ENCODE measurements around the gene SYCP2.
"Not testable (repeated sequence)": the region's sequence is repeated elsewhere in the genome, so short reads cannot be mapped to it uniquely, and the experiment has no call there.

SYCP2 gene

GRCh38 chr20:59908855-59909254, 24.6 kb downstream of the SYCP2 start:
- no peak for DNase-seq (ENCODE audit: low spot score)

GRCh38 chr20:59903621-59904020, 29.8 kb downstream of the SYCP2 start:
- no peak for DNase-seq (ENCODE audit: low spot score)

GRCh38 chr20:59902470-59902869, 31.0 kb downstream of the SYCP2 start:
- DNase-seq (ENCODE audit: low spot score), result no peak

- DNase-seq (ENCODE audit: low spot score), result no peak
Observed at GRCh38 chr20:59895908-59896307, 37.5 kb downstream of the SYCP2 start.

- DNase-seq (ENCODE audit: low spot score), result no peak
Observed at GRCh38 chr20:59891581-59891980, 41.9 kb downstream of the SYCP2 start.

GRCh38 chr20:59890035-59890434, 43.4 kb downstream of the SYCP2 start:
- not testable (repeated sequence) for DNase-seq (ENCODE audit: low spot score)

GRCh38 chr20:59888050-59888449, 45.4 kb downstream of the SYCP2 start:
- no peak for DNase-seq (ENCODE audit: low spot score)

- no peak for DNase-seq (ENCODE audit: low spot score)
Observed at GRCh38 chr20:59884494-59884893, 48.9 kb downstream of the SYCP2 start.

GRCh38 chr20:59880198-59880597, 53.2 kb downstream of the SYCP2 start:
- no peak for DNase-seq (ENCODE audit: low spot score)

- DNase-seq (ENCODE audit: low spot score), result no peak
Observed at GRCh38 chr20:59873409-59873808, 60.0 kb downstream of the SYCP2 start.

- DNase-seq (ENCODE audit: low spot score), result no peak
Observed at GRCh38 chr20:59871096-59871495, 62.3 kb downstream of the SYCP2 start.

GRCh38 chr20:59866338-59866737, 67.1 kb downstream of the SYCP2 start:
- peak; percentile 13 for DNase-seq (ENCODE audit: low spot score)

GRCh38 chr20:59864726-59865125, 68.7 kb downstream of the SYCP2 start:
- no peak for DNase-seq (ENCODE audit: low spot score)

- DNase-seq (ENCODE audit: low spot score), result no peak
Observed at GRCh38 chr20:59863058-59863457, 70.4 kb downstream of the SYCP2 start.

GRCh38 chr20:59861401-59861800, 72.0 kb downstream of the SYCP2 start:
- no peak for DNase-seq (ENCODE audit: low spot score)

GRCh38 chr20:59858425-59858824, 75.0 kb downstream of the SYCP2 start:
- DNase-seq (ENCODE audit: low spot score), result no peak

- no peak for DNase-seq (ENCODE audit: low spot score)
Observed at GRCh38 chr20:59857966-59858365, 75.5 kb downstream of the SYCP2 start.

GRCh38 chr20:59856941-59857340, 76.5 kb downstream of the SYCP2 start:
- not testable (repeated sequence) for DNase-seq (ENCODE audit: low spot score)

GRCh38 chr20:59856526-59856925, 76.9 kb downstream of the SYCP2 start:
- not testable (repeated sequence) for DNase-seq (ENCODE audit: low spot score)

GRCh38 chr20:59850018-59850641, 83.3 kb downstream of the SYCP2 start:
- DNase-seq (ENCODE audit: low spot score), result peak; percentile 73

- no peak for DNase-seq (ENCODE audit: low spot score)
Observed at GRCh38 chr20:59848182-59848581, 85.3 kb downstream of the SYCP2 start.

GRCh38 chr20:59845472-59845871, 88.0 kb downstream of the SYCP2 start:
- no peak for DNase-seq (ENCODE audit: low spot score)

GRCh38 chr20:59839400-59839799, 94.0 kb downstream of the SYCP2 start:
- no peak for DNase-seq (ENCODE audit: low spot score)

- no peak for DNase-seq (ENCODE audit: low spot score)
Observed at GRCh38 chr20:59837623-59838394, 95.6 kb downstream of the SYCP2 start.
